CD4-positive, alpha-beta T cell treated with Interleukin-15 for 4 hours (primary cell): Measurements from ENCODE around the gene ADSL.

Experiments used
- DNase-seq: peaks from one replicate; pipeline ENCODE4 v3.0.0-alpha.2; 2020; ENCODE audit warnings: low spot score

Gene ADSL

GRCh38 chr22:40405178-40406062 lies 59.1 kb downstream of the ADSL start:
- no peak for DNase-seq

- no peak for DNase-seq
Observed at GRCh38 chr22:40406063-40406890, 60.0 kb downstream of the ADSL start.

GRCh38 chr22:40407021-40407761 lies 60.9 kb downstream of the ADSL start:
- no peak for DNase-seq

- DNase-seq, result no peak
Observed at GRCh38 chr22:40407831-40408717, 61.8 kb downstream of the ADSL start.

GRCh38 chr22:40408718-40409612 lies 62.7 kb downstream of the ADSL start:
- DNase-seq, result no peak

GRCh38 chr22:40409613-40410113 lies 63.4 kb downstream of the ADSL start:
- DNase-seq, result no peak

GRCh38 chr22:40410272-40410671 lies 64.0 kb downstream of the ADSL start:
- DNase-seq, result no peak

GRCh38 chr22:40410731-40411505 lies 64.6 kb downstream of the ADSL start:
- no peak for DNase-seq

- no peak for DNase-seq
Observed at GRCh38 chr22:40411506-40411861, 65.2 kb downstream of the ADSL start.

- no peak for DNase-seq
Observed at GRCh38 chr22:40412441-40412840, 66.1 kb downstream of the ADSL start.

GRCh38 chr22:40413873-40414272 lies 67.6 kb downstream of the ADSL start:
- DNase-seq, result no peak

- no peak for DNase-seq
Observed at GRCh38 chr22:40414311-40414710, 68.0 kb downstream of the ADSL start.

GRCh38 chr22:40414838-40415505 lies 68.7 kb downstream of the ADSL start:
- DNase-seq, result no peak

GRCh38 chr22:40415531-40416266 lies 69.4 kb downstream of the ADSL start:
- no peak for DNase-seq

- no peak for DNase-seq
Observed at GRCh38 chr22:40416267-40416570, 69.9 kb downstream of the ADSL start.

GRCh38 chr22:40416636-40417035 lies 70.3 kb downstream of the ADSL start:
- DNase-seq, result no peak

- DNase-seq, result no peak
Observed at GRCh38 chr22:40417041-40417440, 70.7 kb downstream of the ADSL start.

- DNase-seq, result no peak
Observed at GRCh38 chr22:40417881-40418280, 71.6 kb downstream of the ADSL start.
